GM12878 (cell line): Measurements from ENCODE around the gene CCP110. TPM values are rescaled to one million over a fixed set of nuclear protein-coding genes. Genes with fewer than 3 reads are reported as not detected.
A peak's percentile ranks its signal among the peaks of the same experiment; 100 is the strongest.

Experiments
- ATAC-seq: fragments of 200-7000 bp; cut with Tn5 transposase; 3 replicates; pipeline ENCODE4 v1.9.1; 2020; ENCODE audit warnings: mild to moderate bottlenecking, moderate library complexity
- BruUV-seq: library from RNA; stranded (reverse); fragments of 400-500 nt; replicated peaks from 2 replicates; lab custom pipeline; 2021; lab: Mats Ljungman, UMichigan
- CTCF ChIA-PET: fragments of 300-600 bp; sonication (Branson Sonifier 250); formaldehyde crosslinking; extraction: SDS; loops from one replicate; lab custom pipeline; 2021; ENCODE audit warnings: inconsistent platforms; lab: Yijun Ruan, JAX
- POLR2A ChIA-PET: fragments of 350-600 bp; formaldehyde crosslinking; extraction: SDS; loops from one replicate; lab custom pipeline; 2021; ENCODE audit warnings: inconsistent platforms; lab: Charles Lee
- RAD21 ChIA-PET: fragments of 300-600 bp; sonication (Branson Sonifier 250); formaldehyde crosslinking; loops from one replicate; lab custom pipeline; 2023; ENCODE audit warnings: antibody characterized with exemption; ENCODE audit not compliant: unreplicated experiment; lab: Charles Lee
- SMC1A ChIA-PET: fragments of 300-600 bp; sonication (Branson Sonifier 250); formaldehyde crosslinking; loops from one replicate; lab custom pipeline; 2023; ENCODE audit not compliant: unreplicated experiment, uncharacterized antibody; lab: Charles Lee
- DNase-seq: peaks from one replicate; pipeline ENCODE4 v3.0.0-alpha.2; 2011; ENCODE audit warnings: low read depth, low spot score
- FAIRE-seq: peaks from 3 replicates; lab custom pipeline; 2011; peaks lifted over from hg19 to GRCh38; lab: Jason Lieb, UNC
- H2AFZ ChIP-seq: 2 replicates; pipeline ENCODE4 v1.6.0; 2011; ENCODE audit warnings: low read depth, low read length, control low read depth; ENCODE audit not compliant: control insufficient read depth
- H3K27ac ChIP-seq: 2 replicates; pipeline ENCODE4 v1.5.1; 2011; ENCODE audit warnings: control low read depth; ENCODE audit not compliant: control insufficient read depth, insufficient read depth
- H3K27me3 ChIP-seq, 2 experiments: replicated peaks in 1 of 2; 2 replicates each; pipeline versions ENCODE4 v1.6.0 to v1.6.1; 2011; ENCODE audit warnings: low read length in 1 of 2; ENCODE audit not compliant: control insufficient read depth in 2 of 2, insufficient read depth in 2 of 2
- H3K36me3 ChIP-seq, 2 experiments: 2 replicates each; pipeline ENCODE4 v1.5.1; 2011; ENCODE audit warnings: low read length in 1 of 2; ENCODE audit not compliant: control insufficient read depth in 2 of 2, insufficient read depth in 2 of 2
- H3K4me1 ChIP-seq: 2 replicates; pipeline ENCODE4 v1.6.1; 2011; ENCODE audit warnings: mild to moderate bottlenecking, low read length, moderate library complexity, mixed read lengths; ENCODE audit not compliant: control insufficient read depth, insufficient read depth
- H3K4me2 ChIP-seq: 2 replicates; pipeline ENCODE4 v1.6.0; 2011; ENCODE audit warnings: control low read depth; ENCODE audit not compliant: control insufficient read depth, insufficient read depth
- H3K4me3 ChIP-seq: fragments of 200-600 bp; sonication (generic); 2 replicates; pipeline ENCODE4 v1.5.1; 2016
- H3K79me2 ChIP-seq: 2 replicates; pipeline ENCODE4 v1.6.0; 2011; ENCODE audit warnings: low read length; ENCODE audit not compliant: control insufficient read depth, insufficient read depth
- H3K9ac ChIP-seq: 2 replicates; pipeline ENCODE4 v1.8.0; 2011; ENCODE audit warnings: low read length, control low read depth, mixed read lengths; ENCODE audit not compliant: control insufficient read depth, insufficient read depth
- H3K9me3 ChIP-seq: replicated peaks from 3 replicates; pipeline ENCODE4 v1.5.1; 2011; ENCODE audit warnings: mild to moderate bottlenecking, low read length; ENCODE audit not compliant: control insufficient read depth, insufficient read depth
- H4K20me1 ChIP-seq: 2 replicates; pipeline ENCODE4 v1.6.0; 2011; ENCODE audit not compliant: control insufficient read depth, insufficient read depth
- KAT2A ChIP-seq: conservative IDR thresholded peaks from 2 replicates; pipeline ENCODE4 v1.6.1; 2011; ENCODE audit warnings: low read depth, low read length; ENCODE audit not compliant: control insufficient read depth
- NFXL1 ChIP-seq: fragments of 450-650 bp; IDR thresholded peaks from 2 replicates; pipeline ENCODE4 v1.6.1; 2017; ENCODE audit warnings: antibody characterized with exemption, mild to moderate bottlenecking, borderline replicate concordance
- RAD21 ChIP-seq: IDR thresholded peaks from 2 replicates; pipeline ENCODE4 v1.6.1; 2011; ENCODE audit warnings: mild to moderate bottlenecking, low read depth, low read length, moderate library complexity; ENCODE audit not compliant: insufficient read depth
- SMC3 ChIP-seq: IDR thresholded peaks from 2 replicates; pipeline ENCODE4 v1.6.1; 2011; ENCODE audit warnings: low read length, improper control_type of control experiment, borderline replicate concordance
- YY1 ChIP-seq: IDR thresholded peaks from 2 replicates; pipeline ENCODE4 v1.6.1; 2011; ENCODE audit warnings: low read depth, mild to moderate bottlenecking, low read length
- WGBS: methylation state at CpG from one replicate; pipeline ENCODE4 v1.1.6; 2016; ENCODE audit warnings: low lambda C conversion rate; ENCODE audit not compliant: insufficient replicate concordance, insufficient coverage; ENCODE audit errors: missing lambda C conversion rate; 5-methylcytosine and 5-hydroxymethylcytosine counted together
- in situ Hi-C: fragments of 300-500 bp; cut with MboI; formaldehyde crosslinking; loops from 9 replicates; pipeline ENCODE4 v1.14.3; 2018; ENCODE audit warnings: mixed read lengths
- intact Hi-C: fragments of 100-400 bp; cut with micrococcal nuclease; formaldehyde crosslinking; loops from one replicate; pipeline ENCODE4 v1.14.2; 2022; ENCODE audit not compliant: unreplicated experiment
- polyA plus RNA-seq, 11 experiments: library from polyadenylated mRNA; depleted of rRNA in 4 of 11; unstranded in 6 of 11; stranded (reverse) in 5 of 11; fragments of >200 nt; fragmentation: Nextera tagmentation in 4 of 11; fragmentation: Illumina TruSeq in 1 of 11; extraction: Ambion mirVana in 4 of 11; extraction: Trizol in 1 of 11; gene quantifications; 1 replicate in 1 of 11; 2 replicates in 10 of 11; pipeline versions ENCODE4 v1.2.1 to v1.2.3, GENCODE V29; 2011 to 2016; ENCODE audit warnings: inconsistent platforms in 2 of 11, missing spikeins in 2 of 11, low read depth in 1 of 11
- total RNA-seq, 4 experiments: library from RNA; depleted of rRNA in 3 of 4; stranded (reverse); fragments of >200 nt in 3 of 4; fragmentation: Illumina TruSeq in 1 of 4; extraction: Trizol in 1 of 4; gene quantifications; 2 replicates each; pipeline versions ENCODE4 v1.2.1 to v1.2.3, GENCODE V29; 2013 to 2021
- TF ChIP-seq, protein P1 (sequence below), 3 experiments: IDR thresholded peaks in 2 of 3; conservative IDR thresholded peaks in 1 of 3; 2 replicates each; pipeline ENCODE4 v1.5.1; 2011; ENCODE audit warnings: low read depth in 3 of 3, low read length in 3 of 3, mild to moderate bottlenecking in 3 of 3, control low read depth in 2 of 3, moderate library complexity in 2 of 3, inconsistent platforms in 1 of 3, mixed read lengths in 1 of 3; ENCODE audit not compliant: control insufficient read depth in 2 of 3, insufficient read depth in 1 of 3; ENCODE audit errors: extremely low read depth in 1 of 3

Gene CCP110
- total and polyA plus RNA-seq, 10 of the 15 experiments (the other 5 are each of a cell fraction or from before 2014, with no cell fraction given) = 6.4 to 38.1 (median 26.7) TPM

- peak; percentile 84 for ATAC-seq
- Histone ChIP-seq H3K4me2 (no peak overlapping the region), H2AFZ (no peak overlapping the region), H3K4me1 (no peaks in the 10 kb centered on the region), H3K27ac (no peak overlapping the region), H3K9me3 (no peaks in the 10 kb centered on the region), H3K4me3 (no peak overlapping the region), H3K79me2 (no peaks in the 10 kb centered on the region), H4K20me1 (no peaks in the 10 kb centered on the region), H3K9ac (no peak overlapping the region), H3K27me3 (no peaks in the 10 kb centered on the region), H3K36me3 (peaks cover 6 to 23% of the 10 kb centered on the region in 2 experiments)
- ChIA-PET CTCF (interaction anchor here (0.6 to 3.4 kb wide), 34 partner anchors 10 to 828 kb away, joined by 3 to 63 read pairs (median 4); partner anchors contain the start of genes CCP110 and GDE1), SMC1A (interaction anchor here (0.6 to 2.9 kb wide), 17 partner anchors 9 to 416 kb away, joined by 3 to 22 read pairs (median 3); no protein-coding TSS in a partner anchor), POLR2A (interaction anchor here (0.8 to 1.0 kb wide), 2 partner anchors 395 to 416 kb away, joined by 3 to 4 read pairs; no protein-coding TSS in a partner anchor), RAD21 (interaction anchor here (0.7 to 2.0 kb wide), 10 partner anchors 9 to 417 kb away, joined by 3 to 7 read pairs (median 4); no protein-coding TSS in a partner anchor)
- no TSS peak for BruUV-seq
- TF ChIP-seq KAT2A (no peak), YY1 (0 out of 2 replicates have a peak, but pooled peaks have one; percentile 24), NFXL1 (no peak), SMC3 (peak; percentile 73; the same call in 1 of the 2 replicates), RAD21 (peak; percentile 73)
- TF ChIP-seq, protein P1, sequence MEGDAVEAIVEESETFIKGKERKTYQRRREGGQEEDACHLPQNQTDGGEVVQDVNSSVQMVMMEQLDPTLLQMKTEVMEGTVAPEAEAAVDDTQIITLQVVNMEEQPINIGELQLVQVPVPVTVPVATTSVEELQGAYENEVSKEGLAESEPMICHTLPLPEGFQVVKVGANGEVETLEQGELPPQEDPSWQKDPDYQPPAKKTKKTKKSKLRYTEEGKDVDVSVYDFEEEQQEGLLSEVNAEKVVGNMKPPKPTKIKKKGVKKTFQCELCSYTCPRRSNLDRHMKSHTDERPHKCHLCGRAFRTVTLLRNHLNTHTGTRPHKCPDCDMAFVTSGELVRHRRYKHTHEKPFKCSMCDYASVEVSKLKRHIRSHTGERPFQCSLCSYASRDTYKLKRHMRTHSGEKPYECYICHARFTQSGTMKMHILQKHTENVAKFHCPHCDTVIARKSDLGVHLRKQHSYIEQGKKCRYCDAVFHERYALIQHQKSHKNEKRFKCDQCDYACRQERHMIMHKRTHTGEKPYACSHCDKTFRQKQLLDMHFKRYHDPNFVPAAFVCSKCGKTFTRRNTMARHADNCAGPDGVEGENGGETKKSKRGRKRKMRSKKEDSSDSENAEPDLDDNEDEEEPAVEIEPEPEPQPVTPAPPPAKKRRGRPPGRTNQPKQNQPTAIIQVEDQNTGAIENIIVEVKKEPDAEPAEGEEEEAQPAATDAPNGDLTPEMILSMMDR (IDR thresholded peaks at IDR 0.05 in 2 of 3, conservative IDR thresholded peaks at IDR 0.05 in 1 of 3; ENCODE audit: control insufficient read depth in 2 of 3, extremely low read depth in 1 of 3, insufficient read depth in 1 of 3, low read depth in 3 of 3, low read length in 3 of 3) = peak; percentile 65 to 68 (median 67)
- intact Hi-C loops (loop anchor here (1.0 to 10.0 kb wide), 3 partner anchors 113 to 416 kb away; partner anchors contain the start of gene SYT17), in situ Hi-C loops (loop anchor here (5.0 kb wide), 1 partner anchor 410 kb away; no protein-coding TSS in a partner anchor)
- WGBS = 87% methylated on average over 3 of the region's 3 CpGs
- FAIRE-seq = peak; percentile 83
- DNase-seq = no peak
Observed at GRCh38 chr16:19502395-19503131, 21.2 kb upstream of the CCP110 start.
